GM21447 (cell line): ENCODE data around the gene SWAP70.

Experiments
- ATAC-seq: cut with Tn5 transposase; IDR thresholded peaks from one replicate; pipeline ENCODE4 v1.9.1; 2021; ENCODE audit not compliant: unreplicated experiment

SWAP70 gene

GRCh38 chr11:9773524-9773923, 109.6 kb downstream of the SWAP70 start:
- no peak for ATAC-seq

- ATAC-seq, result no peak
Observed at GRCh38 chr11:9774109-9774508, 110.2 kb downstream of the SWAP70 start.

- no peak for ATAC-seq
Observed at GRCh38 chr11:9774591-9775397, 110.9 kb downstream of the SWAP70 start.

- no peak for ATAC-seq
Observed at GRCh38 chr11:9775398-9775779, 111.5 kb downstream of the SWAP70 start.

- no peak for ATAC-seq
Observed at GRCh38 chr11:9776203-9776602, 112.3 kb downstream of the SWAP70 start.

- ATAC-seq, result no peak
Observed at GRCh38 chr11:9777066-9777465, 113.2 kb downstream of the SWAP70 start.

- ATAC-seq, result no peak
Observed at GRCh38 chr11:9777525-9777924, 113.6 kb downstream of the SWAP70 start.

- ATAC-seq, result no peak
Observed at GRCh38 chr11:9780929-9781328, 117.1 kb downstream of the SWAP70 start.

- ATAC-seq, result no peak
Observed at GRCh38 chr11:9783986-9784385, 120.1 kb downstream of the SWAP70 start.

GRCh38 chr11:9784602-9785315, 120.9 kb downstream of the SWAP70 start:
- ATAC-seq, result no peak

GRCh38 chr11:9787260-9787659, 123.4 kb downstream of the SWAP70 start:
- ATAC-seq, result no peak

- no peak for ATAC-seq
Observed at GRCh38 chr11:9787981-9788521, 124.2 kb downstream of the SWAP70 start.

GRCh38 chr11:9789910-9790309, 126.0 kb downstream of the SWAP70 start:
- ATAC-seq, result no peak

- ATAC-seq, result no peak
Observed at GRCh38 chr11:9790703-9791102, 126.8 kb downstream of the SWAP70 start.

- ATAC-seq, result no peak
Observed at GRCh38 chr11:9796266-9796665, 132.4 kb downstream of the SWAP70 start.

- ATAC-seq, result no peak
Observed at GRCh38 chr11:9796854-9797253, 133.0 kb downstream of the SWAP70 start.

GRCh38 chr11:9797300-9797699, 133.4 kb downstream of the SWAP70 start:
- ATAC-seq, result no peak

- ATAC-seq, result no peak
Observed at GRCh38 chr11:9799886-9800285, 136.0 kb downstream of the SWAP70 start.

GRCh38 chr11:9802291-9802861, 138.5 kb downstream of the SWAP70 start:
- no peak for ATAC-seq
